Measurements from ENCODE around the gene SMAD9. TPM values are rescaled to one million over a fixed set of nuclear protein-coding genes. Genes with fewer than 3 reads are reported as not detected.

SMAD9 gene
- total RNA-seq, 1 experiment from 2014 or later = 1.1 TPM

DNA sequence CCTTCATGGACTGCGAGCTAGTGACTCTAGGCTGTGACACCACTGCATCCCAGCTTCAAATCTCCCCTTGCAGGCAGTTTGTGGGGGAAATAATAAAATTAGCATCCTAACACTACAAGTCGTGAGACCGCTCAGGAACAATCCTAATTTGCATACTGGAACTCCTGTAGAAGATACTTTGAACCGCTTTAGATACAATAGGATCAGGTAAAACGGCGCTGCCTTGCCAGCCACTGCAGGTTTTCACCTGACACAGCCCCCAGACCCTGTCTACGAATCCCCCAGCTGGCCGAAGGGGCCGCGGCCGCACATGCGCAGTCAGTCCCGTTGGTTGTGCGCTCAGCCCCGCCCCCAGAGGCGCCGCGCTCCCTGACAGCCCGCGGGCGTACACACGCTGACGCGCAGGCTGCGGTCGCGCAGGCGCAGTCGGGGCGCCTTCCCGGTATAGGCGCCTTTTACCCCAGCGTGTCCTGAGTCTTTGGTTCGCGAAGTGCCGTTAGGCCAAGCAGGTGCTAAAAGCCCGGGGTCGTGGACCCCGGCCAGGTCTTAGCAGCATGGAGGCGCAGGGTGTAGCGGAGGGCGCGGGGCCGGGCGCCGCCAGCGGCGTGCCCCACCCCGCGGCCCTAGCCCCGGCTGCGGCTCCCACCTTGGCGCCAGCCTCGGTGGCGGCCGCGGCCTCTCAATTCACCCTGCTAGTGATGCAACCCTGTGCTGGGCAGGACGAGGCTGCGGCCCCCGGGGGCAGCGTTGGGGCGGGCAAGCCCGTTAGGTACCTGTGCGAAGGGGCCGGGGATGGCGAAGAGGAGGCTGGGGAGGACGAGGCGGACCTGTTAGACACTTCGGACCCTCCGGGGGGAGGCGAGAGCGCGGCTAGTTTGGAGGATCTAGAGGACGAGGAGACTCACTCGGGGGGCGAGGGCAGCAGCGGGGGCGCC, 101.0 kb downstream of the SMAD9 start, which contains the start of gene RFXAP:
Gene RFXAP, plus strand, starts transcription at position 419 of the 935 bp plus-strand sequence. Its CDS starts 136 bp downstream, at position 555.
- H2BK12ac ChIP-seq (ENCODE audit: insufficient read length, low read depth, low read length) = no peak within 1 kb of the TSS
- no peak within 1 kb of the TSS for H2BK20ac ChIP-seq (ENCODE audit: low read depth, low read length, poor library complexity, severe bottlenecking)
- peaks cover 9% of the 10 kb centered on the region for H3K23me2 ChIP-seq (ENCODE audit: insufficient read length, low read depth, low read length, poor library complexity, severe bottlenecking)
- H4K5ac ChIP-seq (ENCODE audit: insufficient read length, low read depth, low read length) = no peak within 1 kb of the TSS
- no peaks in the 10 kb centered on the region for H3K27me3 ChIP-seq (ENCODE audit: insufficient read depth, low read length)
- H3K27ac ChIP-seq (ENCODE audit: insufficient read length, low read depth, low read length) = no peak within 1 kb of the TSS
- H3K9ac ChIP-seq (ENCODE audit: extremely low read depth, insufficient read length, low read length) = peak within 1 kb of the TSS; percentile 8
- no CpG with 5 or more reads among the region's 78 CpGs for WGBS (ENCODE audit: extremely low coverage, insufficient read length, low lambda C conversion rate)
- H4K20me1 ChIP-seq (ENCODE audit: control insufficient read depth, insufficient read depth, insufficient read length) = no peaks in the 10 kb centered on the region
- H2BK5ac ChIP-seq (ENCODE audit: insufficient read length, low read length) = no peak within 1 kb of the TSS
- no peaks in the 10 kb centered on the region for H3K79me2 ChIP-seq (ENCODE audit: insufficient read depth, low read length)
- H3K18ac ChIP-seq (ENCODE audit: insufficient read length, low read depth, low read length) = no peak within 1 kb of the TSS
- H3K36me3 Mint-ChIP-seq (ENCODE audit: insufficient read depth in 1 of 3, low read depth in 3 of 3) = no peaks in the 10 kb centered on the region; a peak in 2 of 7 replicates
- peaks cover 0 to 3% of the 10 kb centered on the region in 2 experiments; a peak in 2 of 5 replicates for H3K9me3 Mint-ChIP-seq
- H3K4ac ChIP-seq (ENCODE audit: low read depth, low read length) = no peak within 1 kb of the TSS
- H2BK15ac ChIP-seq (ENCODE audit: low read depth, low read length) = no peak within 1 kb of the TSS
- peaks cover 31 to 34% of the 10 kb centered on the region in 2 experiments for H3K4me1 Mint-ChIP-seq
- H3K14ac ChIP-seq (ENCODE audit: insufficient read depth, low read length) = 0 out of 2 replicates have a peak within 1 kb of the TSS, but pooled peaks have one; percentile 33
- peak within 1 kb of the TSS; percentile 87 for H3K4me2 ChIP-seq (ENCODE audit: insufficient read depth, insufficient read length, low read length)
- peak within 1 kb of the TSS; percentile 78 to 87 (median 78); a peak in 4 of 7 replicates for H3K27ac Mint-ChIP-seq
- H3K4me3 Mint-ChIP-seq = peak within 1 kb of the TSS; percentile 89 to 92
- peak within 1 kb of the TSS; percentile 87 for H2AFZ ChIP-seq (ENCODE audit: low read length)
- DNase-seq = peak; percentile 93
- H3K23ac ChIP-seq (ENCODE audit: insufficient read length, low read depth, low read length) = no peak within 1 kb of the TSS
- H4K8ac ChIP-seq (replicated peaks; ENCODE audit: insufficient read length, low read depth, low read length) = no peak within 1 kb of the TSS
- no peaks in the 10 kb centered on the region; the same call in 1 of the 2 replicates for H3K4me1 ChIP-seq (ENCODE audit: insufficient read depth, low read length)
- no peak within 1 kb of the TSS for H4K91ac ChIP-seq (ENCODE audit: insufficient read length, low read depth, low read length)
- peaks cover 4% of the 10 kb centered on the region; the same call in 1 of the 2 replicates for H3K27me3 Mint-ChIP-seq (ENCODE audit: low read depth)
- H3K9me3 ChIP-seq (ENCODE audit: control insufficient read depth, low read depth, low read length) = no peaks in the 10 kb centered on the region
- no peak within 1 kb of the TSS for H3K56ac ChIP-seq (ENCODE audit: insufficient read length, low read depth, low read length)
- no peak within 1 kb of the TSS for H2AK5ac ChIP-seq (ENCODE audit: insufficient read length, low read length)
- H3T11ph ChIP-seq (ENCODE audit: low read length) = no peak within 1 kb of the TSS
- TF ChIP-seq CTCF (conservative IDR thresholded peaks at IDR 0.05) = peak; percentile 18; the same call in 1 of the 3 replicates
- peaks cover 2% of the 10 kb centered on the region for H3K79me1 ChIP-seq (ENCODE audit: insufficient read depth, low read depth, low read length, poor library complexity, severe bottlenecking)
- no peak within 1 kb of the TSS for H2BK120ac ChIP-seq (ENCODE audit: low read depth, low read length, poor library complexity, severe bottlenecking)
